Endothelial cell (in vitro differentiated cells): ENCODE data around the gene POLR1A. TPM values are rescaled to one million over a fixed set of nuclear protein-coding genes. Genes with fewer than 3 reads are reported as not detected.

Experiments used
- DNase-seq: peaks from one replicate; pipeline ENCODE4 v3.0.0; 2021; ENCODE audit warnings: low spot score
- H3K27ac Mint-ChIP-seq: one replicate; pipeline ENCODE4 v1.8.0; 2021; ENCODE audit warnings: mixed read lengths, inconsistent platforms; ENCODE audit not compliant: unreplicated experiment
- H3K27me3 Mint-ChIP-seq: one replicate; pipeline ENCODE4 v1.8.0; 2021; ENCODE audit warnings: mild to moderate bottlenecking, moderate library complexity, mixed read lengths, inconsistent platforms; ENCODE audit not compliant: unreplicated experiment
- H3K36me3 Mint-ChIP-seq: one replicate; pipeline ENCODE4 v1.8.0; 2021; ENCODE audit warnings: mild to moderate bottlenecking, low read depth, mixed read lengths, inconsistent platforms; ENCODE audit not compliant: unreplicated experiment
- H3K4me1 Mint-ChIP-seq: one replicate; pipeline ENCODE4 v1.8.0; 2021; ENCODE audit warnings: mild to moderate bottlenecking, mixed read lengths, inconsistent platforms; ENCODE audit not compliant: unreplicated experiment
- H3K4me3 Mint-ChIP-seq: one replicate; pipeline ENCODE4 v1.8.0; 2021; ENCODE audit warnings: mild to moderate bottlenecking, mixed read lengths, inconsistent platforms; ENCODE audit not compliant: unreplicated experiment
- H3K9me3 Mint-ChIP-seq: one replicate; pipeline ENCODE4 v1.8.0; 2021; ENCODE audit warnings: mixed read lengths, inconsistent platforms; ENCODE audit not compliant: unreplicated experiment
- CTCF ChIP-seq: fragments of 200-600 bp; sonication (generic); IDR thresholded peaks from one replicate; pipeline ENCODE4 v1.5.0; 2021; ENCODE audit warnings: antibody characterized with exemption; ENCODE audit not compliant: unreplicated experiment
- total RNA-seq: library from RNA; stranded (reverse); fragmentation: NEBNext Ultra II Directional; extraction: Animal tissue kit (Norgen Biotek cat#: 25700); gene quantifications from one replicate; pipeline ENCODE4 v1.2.1, GENCODE V29; 2021; ENCODE audit not compliant: unreplicated experiment

POLR1A gene
- total RNA-seq, 1 donor from 2014 or later = 30.4 TPM

DNA sequence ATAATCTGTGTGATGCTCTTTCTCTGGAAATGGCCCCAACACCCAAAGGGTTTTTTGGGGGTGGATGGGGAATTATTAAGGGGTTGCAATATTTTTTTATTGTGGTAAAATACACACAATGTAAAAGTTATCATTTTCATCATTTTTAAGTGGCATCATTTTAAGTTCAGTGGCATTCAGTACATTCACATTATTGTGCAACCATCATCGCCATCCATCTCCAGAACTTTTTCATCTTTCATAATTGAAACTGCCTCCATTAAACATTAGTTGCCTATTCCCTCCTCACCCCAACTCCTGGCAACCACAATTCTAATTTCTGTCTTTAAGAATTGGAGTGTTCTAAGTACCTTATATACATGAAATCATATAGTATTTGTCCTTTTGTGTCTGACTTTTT lies 90.0 kb downstream of the POLR1A start:
- peaks cover 13% of the 10 kb centered on the region for H3K27me3 Mint-ChIP-seq
- H3K36me3 Mint-ChIP-seq = peaks cover 11% of the 10 kb centered on the region
- no peak for TF ChIP-seq CTCF
- H3K9me3 Mint-ChIP-seq = peaks cover 7% of the 10 kb centered on the region
- H3K27ac Mint-ChIP-seq = no peak overlapping the region
- no peaks in the 10 kb centered on the region for H3K4me1 Mint-ChIP-seq
- no peak for DNase-seq
- H3K4me3 Mint-ChIP-seq = no peak overlapping the region

DNA sequence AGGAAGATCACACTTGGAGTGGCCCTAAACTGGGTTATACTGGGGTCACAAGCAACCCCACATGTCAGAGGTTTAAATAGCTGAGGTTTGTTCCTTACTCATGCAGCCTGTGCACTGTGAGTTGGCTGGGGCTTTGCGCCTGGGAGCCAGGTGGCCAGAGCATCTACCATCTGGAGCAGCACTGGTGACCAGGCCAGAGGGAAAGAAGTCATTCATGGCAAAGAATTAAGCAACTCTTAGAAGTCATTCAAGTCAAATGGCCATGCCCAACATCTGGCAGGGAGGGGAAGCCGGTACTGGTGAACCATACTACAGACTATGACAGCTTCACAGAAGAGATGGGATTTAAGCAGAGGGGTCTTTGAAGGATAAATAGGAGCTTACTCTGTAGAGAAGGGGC lies 90.7 kb downstream of the POLR1A start:
- peaks cover 7% of the 10 kb centered on the region for H3K9me3 Mint-ChIP-seq
- no peak for DNase-seq
- H3K27ac Mint-ChIP-seq = no peak overlapping the region
- H3K4me3 Mint-ChIP-seq = no peak overlapping the region
- no peak for TF ChIP-seq CTCF
- H3K36me3 Mint-ChIP-seq = peaks cover 11% of the 10 kb centered on the region
- peaks cover 13% of the 10 kb centered on the region for H3K27me3 Mint-ChIP-seq
- H3K4me1 Mint-ChIP-seq = no peaks in the 10 kb centered on the region

- Mint-ChIP-seq H3K9me3 (peaks cover 7% of the 10 kb centered on the region), H3K27ac (no peak overlapping the region), H3K4me1 (no peaks in the 10 kb centered on the region), H3K4me3 (peak overlapping the region; percentile 42), H3K36me3 (peaks cover 11% of the 10 kb centered on the region), H3K27me3 (peaks cover 13% of the 10 kb centered on the region)
- TF ChIP-seq CTCF = no peak
- DNase-seq = no peak
Observed at GRCh38 chr2:86014493-86014892, 91.2 kb downstream of the POLR1A start.

DNA sequence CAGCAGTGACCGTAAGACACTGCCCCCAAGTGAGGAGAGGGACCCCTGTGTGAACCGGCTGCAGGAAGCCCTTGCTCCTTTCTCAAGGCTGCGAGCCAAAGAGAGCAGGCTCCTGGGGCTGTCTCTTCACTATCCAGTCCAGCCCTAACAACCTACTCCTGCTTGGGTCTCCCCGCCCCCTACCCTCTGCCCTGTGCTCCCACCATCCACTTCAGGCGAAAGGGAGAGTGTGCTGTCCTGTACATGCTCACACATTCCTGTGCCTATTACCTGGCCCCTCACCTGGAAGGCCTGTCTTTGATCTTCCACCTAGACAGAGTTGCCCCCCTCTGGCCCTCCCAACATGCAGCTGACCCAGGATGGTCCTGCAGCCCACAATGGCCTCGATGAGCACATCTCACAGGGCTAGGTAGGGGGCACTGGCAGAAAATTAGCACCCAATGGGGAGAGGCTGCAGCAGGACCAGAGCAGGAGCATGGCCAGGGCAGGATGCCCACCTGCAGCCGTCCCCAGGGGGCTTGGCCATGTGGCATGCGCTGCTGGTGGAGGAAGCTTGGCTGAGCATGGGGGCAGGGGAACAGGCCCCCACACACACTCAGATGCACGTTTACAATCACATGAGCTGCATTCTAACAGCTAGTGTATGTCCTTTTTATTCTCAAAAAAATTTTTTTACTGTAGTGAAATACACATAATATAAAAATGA lies 93.5 kb downstream of the POLR1A start:
- peaks cover 11% of the 10 kb centered on the region for H3K27me3 Mint-ChIP-seq
- TF ChIP-seq CTCF = no peak
- peaks cover 7% of the 10 kb centered on the region for H3K9me3 Mint-ChIP-seq
- no peak for DNase-seq
- H3K4me3 Mint-ChIP-seq = no peak overlapping the region
- peaks cover 15% of the 10 kb centered on the region for H3K36me3 Mint-ChIP-seq
- H3K27ac Mint-ChIP-seq = peak overlapping the region; percentile 79
- H3K4me1 Mint-ChIP-seq = no peaks in the 10 kb centered on the region

DNA sequence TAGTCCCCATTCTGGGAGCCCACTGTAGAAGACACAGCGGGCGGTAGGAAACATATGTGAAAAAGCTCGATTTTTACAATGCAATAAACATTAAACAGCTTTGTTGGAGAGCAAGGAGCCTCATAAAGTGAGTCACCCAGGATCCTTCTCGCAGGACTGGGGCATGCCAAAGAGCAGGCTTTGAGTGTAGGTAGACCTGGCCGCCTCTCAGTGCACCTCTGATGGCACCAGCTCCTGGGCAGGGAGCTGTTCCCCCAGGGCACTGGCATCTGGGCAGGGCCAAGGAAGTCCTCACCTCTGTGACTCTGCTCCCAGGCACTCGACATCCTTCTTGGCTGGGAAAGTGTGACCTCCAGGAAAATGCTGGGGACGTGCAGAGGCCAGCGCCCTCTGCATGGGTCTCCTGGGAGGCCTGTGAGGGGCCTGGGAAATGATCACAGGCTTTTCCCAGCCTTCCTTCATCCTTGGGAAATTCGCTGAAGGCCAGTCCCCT lies 94.2 kb downstream of the POLR1A start:
- Mint-ChIP-seq H3K4me1 (no peaks in the 10 kb centered on the region), H3K4me3 (no peak overlapping the region), H3K27ac (no peak overlapping the region), H3K36me3 (peaks cover 15% of the 10 kb centered on the region), H3K27me3 (peaks cover 11% of the 10 kb centered on the region), H3K9me3 (peaks cover 7% of the 10 kb centered on the region)
- no peak for DNase-seq
- TF ChIP-seq CTCF = no peak
